ENCODE data around the gene CDH15. TPM values are rescaled to one million over a fixed set of nuclear protein-coding genes. Genes with fewer than 3 reads are reported as not detected.
A peak's percentile ranks its signal among the peaks of the same experiment; 100 is the strongest.

The CDH15 gene
- total RNA-seq, 1 donor from 2014 or later, result not detected

DNA sequence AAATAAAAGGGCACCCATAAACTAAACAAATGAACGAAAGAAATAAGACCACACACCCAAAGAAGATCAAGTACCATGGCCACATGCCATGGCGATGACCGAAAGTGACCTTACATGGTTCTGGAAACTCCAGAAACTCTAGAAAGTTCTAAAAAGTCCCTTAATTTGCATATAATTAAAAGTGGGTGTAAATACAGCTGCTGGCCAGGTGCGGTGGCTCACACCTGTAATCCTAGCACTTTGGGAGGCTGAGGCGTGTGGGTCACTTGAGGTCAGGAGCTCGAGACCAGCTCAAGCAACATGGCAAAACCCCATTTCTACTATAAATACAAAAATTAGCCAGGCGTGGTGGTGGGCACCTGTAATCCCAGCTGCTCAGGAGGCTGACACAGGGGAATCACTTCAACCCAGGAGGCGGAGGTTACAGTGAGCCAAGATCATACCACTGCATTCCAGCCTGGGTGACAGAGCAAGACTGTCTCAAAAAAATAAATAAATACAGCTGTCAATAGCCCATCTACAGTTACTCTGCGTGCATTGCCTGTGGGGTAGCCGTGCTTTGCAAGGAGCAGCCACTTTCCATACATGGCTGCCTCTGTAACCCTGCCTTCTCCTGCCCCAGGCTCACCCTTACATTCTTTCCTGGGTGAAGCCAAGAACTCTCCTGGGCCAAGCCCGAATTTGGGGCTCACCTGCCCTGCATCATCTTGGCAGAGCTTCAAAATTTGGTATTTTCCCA lies 38.8 kb downstream of the CDH15 start:
- DNase-seq (ENCODE audit: low read depth, low spot score), result no peak
- H3K27me3 Mint-ChIP-seq (ENCODE audit: low read depth), result peaks cover 47% of the 10 kb centered on the region
- H3K9me3 Mint-ChIP-seq, result no peaks in the 10 kb centered on the region
- no peaks in the 10 kb centered on the region for H3K36me3 Mint-ChIP-seq (ENCODE audit: low read depth)
- TF ChIP-seq, protein P1, sequence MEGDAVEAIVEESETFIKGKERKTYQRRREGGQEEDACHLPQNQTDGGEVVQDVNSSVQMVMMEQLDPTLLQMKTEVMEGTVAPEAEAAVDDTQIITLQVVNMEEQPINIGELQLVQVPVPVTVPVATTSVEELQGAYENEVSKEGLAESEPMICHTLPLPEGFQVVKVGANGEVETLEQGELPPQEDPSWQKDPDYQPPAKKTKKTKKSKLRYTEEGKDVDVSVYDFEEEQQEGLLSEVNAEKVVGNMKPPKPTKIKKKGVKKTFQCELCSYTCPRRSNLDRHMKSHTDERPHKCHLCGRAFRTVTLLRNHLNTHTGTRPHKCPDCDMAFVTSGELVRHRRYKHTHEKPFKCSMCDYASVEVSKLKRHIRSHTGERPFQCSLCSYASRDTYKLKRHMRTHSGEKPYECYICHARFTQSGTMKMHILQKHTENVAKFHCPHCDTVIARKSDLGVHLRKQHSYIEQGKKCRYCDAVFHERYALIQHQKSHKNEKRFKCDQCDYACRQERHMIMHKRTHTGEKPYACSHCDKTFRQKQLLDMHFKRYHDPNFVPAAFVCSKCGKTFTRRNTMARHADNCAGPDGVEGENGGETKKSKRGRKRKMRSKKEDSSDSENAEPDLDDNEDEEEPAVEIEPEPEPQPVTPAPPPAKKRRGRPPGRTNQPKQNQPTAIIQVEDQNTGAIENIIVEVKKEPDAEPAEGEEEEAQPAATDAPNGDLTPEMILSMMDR (conservative IDR thresholded peaks at IDR 0.05), result no peak
- no peak overlapping the region for H3K27ac Mint-ChIP-seq (ENCODE audit: unreplicated experiment)
- peak overlapping the region; percentile 21 for H3K4me3 Mint-ChIP-seq
- no peaks in the 10 kb centered on the region for H3K4me1 Mint-ChIP-seq

DNA sequence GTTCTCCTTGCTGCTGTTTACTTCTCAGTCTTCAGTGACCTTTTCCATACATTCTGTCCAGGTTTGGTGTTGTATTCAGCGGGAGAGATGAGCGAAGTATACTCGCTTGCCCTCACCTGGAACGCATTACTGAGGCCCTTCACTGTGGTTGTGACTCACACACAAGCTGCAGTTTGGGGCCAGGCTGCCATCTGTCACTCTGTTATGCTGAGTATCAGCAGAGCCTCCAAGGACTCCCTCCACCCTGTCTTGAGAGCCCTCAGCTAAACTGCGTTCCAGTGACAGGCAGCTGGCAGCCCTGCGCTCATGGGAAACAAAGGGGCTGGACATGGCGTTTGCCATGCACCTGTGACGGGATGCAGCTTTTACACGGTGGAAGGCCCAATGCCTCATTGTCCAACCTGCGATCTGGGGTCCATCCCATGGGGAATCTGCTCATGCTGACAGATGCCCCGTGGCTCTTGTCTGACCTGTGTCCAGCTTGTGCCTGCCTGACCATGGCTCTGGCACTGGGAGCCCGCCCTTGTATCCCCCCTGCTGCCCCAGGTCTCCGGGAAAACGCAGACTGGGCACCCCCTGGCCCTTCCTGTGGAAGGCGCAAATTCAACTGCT lies 39.5 kb downstream of the CDH15 start:
- Mint-ChIP-seq H3K27ac (ENCODE audit: unreplicated experiment) (no peak overlapping the region), H3K4me1 (no peaks in the 10 kb centered on the region), H3K4me3 (peak overlapping the region; percentile 21), H3K9me3 (no peaks in the 10 kb centered on the region), H3K36me3 (ENCODE audit: low read depth) (no peaks in the 10 kb centered on the region), H3K27me3 (ENCODE audit: low read depth) (peaks cover 47% of the 10 kb centered on the region)
- no peak for DNase-seq (ENCODE audit: low read depth, low spot score)
- TF ChIP-seq, protein P1 (conservative IDR thresholded peaks at IDR 0.05), result no peak

DNA sequence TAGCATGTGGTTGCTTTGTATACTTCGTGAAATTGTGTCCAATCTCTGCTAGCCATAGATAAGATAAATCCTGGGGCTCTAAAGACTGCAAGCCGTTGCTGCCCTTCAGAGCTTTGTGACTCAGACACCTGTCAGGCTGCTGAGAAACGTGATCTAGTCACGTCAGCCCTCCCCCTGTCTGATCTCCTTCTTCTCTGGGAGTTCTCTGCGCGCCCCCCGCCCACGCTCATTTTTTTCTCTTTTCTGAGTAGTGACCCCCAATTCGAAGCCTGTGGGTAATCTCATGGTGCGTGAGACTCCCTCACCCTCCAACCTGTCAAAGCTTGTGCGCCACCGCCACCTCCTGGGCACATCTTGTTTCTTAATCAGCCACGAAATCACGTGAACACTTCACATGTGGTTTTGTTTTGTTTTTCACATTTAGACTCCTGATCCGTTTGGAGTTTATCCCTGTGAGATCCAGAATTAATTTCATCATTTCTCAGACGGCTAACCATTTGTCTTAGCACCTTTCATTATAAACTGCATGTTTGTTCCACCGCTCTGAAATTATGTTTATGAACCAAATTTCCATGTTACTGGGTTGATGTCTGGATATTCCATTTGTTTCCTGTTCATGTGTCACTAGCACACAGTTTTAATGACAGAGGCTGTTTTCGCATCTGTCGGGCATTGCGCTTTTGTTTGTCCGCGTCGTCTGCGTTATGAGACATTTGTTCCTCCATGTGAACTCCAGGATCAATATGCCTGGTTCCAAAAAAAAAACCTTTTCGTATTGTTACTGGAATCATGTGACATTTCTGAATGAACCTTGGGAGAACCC lies 45.0 kb downstream of the CDH15 start:
- Mint-ChIP-seq H3K27ac (ENCODE audit: unreplicated experiment) (peak overlapping the region; percentile 63), H3K27me3 (ENCODE audit: low read depth) (peaks cover 5% of the 10 kb centered on the region), H3K36me3 (ENCODE audit: low read depth) (no peaks in the 10 kb centered on the region), H3K9me3 (no peaks in the 10 kb centered on the region), H3K4me3 (peak overlapping the region; percentile 80), H3K4me1 (peaks cover 14% of the 10 kb centered on the region)
- TF ChIP-seq, protein P1 (conservative IDR thresholded peaks at IDR 0.05), result peak; percentile 80
- DNase-seq (ENCODE audit: low read depth, low spot score), result peak; percentile 65

DNA sequence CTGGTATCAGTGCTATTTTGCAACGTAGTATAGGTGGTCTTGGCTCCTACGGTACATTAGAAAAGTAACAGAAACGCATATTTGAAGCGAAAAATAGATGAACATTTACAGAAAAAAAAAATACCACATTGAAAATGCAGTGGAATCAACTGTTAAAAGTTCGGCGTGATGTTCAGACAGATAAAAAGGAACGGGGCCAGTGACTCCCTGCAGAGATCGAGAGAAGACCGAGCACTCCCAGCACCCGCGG lies 45.5 kb downstream of the CDH15 start:
- H3K36me3 Mint-ChIP-seq (ENCODE audit: low read depth), result no peaks in the 10 kb centered on the region
- peak overlapping the region; percentile 80 for H3K4me3 Mint-ChIP-seq

More for the DNA sequence above, 45.5 kb downstream of the CDH15 start:
- Mint-ChIP-seq H3K27ac (ENCODE audit: unreplicated experiment) (peak overlapping the region; percentile 63), H3K9me3 (no peaks in the 10 kb centered on the region), H3K27me3 (ENCODE audit: low read depth) (peaks cover 4% of the 10 kb centered on the region), H3K4me1 (peaks cover 14% of the 10 kb centered on the region)
- TF ChIP-seq, protein P1 (conservative IDR thresholded peaks at IDR 0.05), result no peak
- no peak for DNase-seq (ENCODE audit: low read depth, low spot score)
